IMR-90 (cell line): Measurements from ENCODE around the gene SFPQ. TPM values are rescaled to one million over a fixed set of nuclear protein-coding genes. Genes with fewer than 3 reads are reported as not detected.

ENCODE experiments used
- microRNA-seq, 2 experiments: library from miRNA; stranded (forward) in 1 of 2; unstranded in 1 of 2; fragments of 10-50 nt in 1 of 2; fragments of <30 nt in 1 of 2; gene quantifications in 1 of 2; microRNA quantifications in 1 of 2; one replicate each; pipeline versions ENCODE3 to v1.1.0; 2013 to 2020; ENCODE audit not compliant: insufficient read depth in 1 of 2, insufficient read length in 1 of 2, unreplicated experiment in 1 of 2
- polyA plus RNA-seq, 3 experiments: library from polyadenylated mRNA; depleted of rRNA; stranded (reverse); fragments of >200 nt; gene quantifications; 2 replicates each; pipeline ENCODE4 v1.2.3, GENCODE V29; 2012; ENCODE audit warnings: low replicate concordance in 1 of 3
- small RNA-seq, 5 experiments: library from RNA; depleted of rRNA; stranded (forward); fragments of <200 nt; gene quantifications; one replicate each; pipeline ENCODE3, GENCODE V24; 2012
- total RNA-seq: library from RNA; depleted of rRNA; stranded (reverse); fragments of >200 nt; gene quantifications from 2 replicates; pipeline ENCODE4 v1.2.3, GENCODE V29; 2012; rRNA removed

The SFPQ gene
- total and polyA plus RNA-seq, 2 of the 4 experiments (the other 2 are of a cell fraction), result 53.9 to 121 TPM

Small RNA genes within 50 kb of the gene (microRNA-seq; reads per million reads assigned to microRNA genes)
- gene RF00019 (ENCODE audit: insufficient read depth, insufficient read length), result not detected

Small RNA genes within 50 kb of the gene (small RNA-seq; reads per million reads assigned to genes)
- 0 reads per million in 5 experiments for gene RF00019

Other genes starting within 250 kb of the SFPQ start
- gene TMEM35B, start 207.8 kb downstream of the SFPQ start, total RNA-seq, result 19.7 and 20.0 TPM in 2 replicates
- gene TMEM35B, start 207.8 kb downstream of the SFPQ start, polyA plus RNA-seq (2012; rRNA removed), result 20.4 and 22.4 TPM in 2 replicates
- 5.7 and 9.7 TPM in 2 replicates for gene ZMYM6, start 161.2 kb downstream of the SFPQ start, total RNA-seq
- 7.2 and 7.7 TPM in 2 replicates for gene ZMYM6, start 161.2 kb downstream of the SFPQ start, polyA plus RNA-seq (2012; rRNA removed)
- 26.1 and 33.9 TPM in 2 replicates for gene ZMYM1, start 113.8 kb downstream of the SFPQ start, total RNA-seq
- gene ZMYM1, start 113.8 kb downstream of the SFPQ start, polyA plus RNA-seq (2012; rRNA removed), result 5.7 and 7.2 TPM in 2 replicates
- gene ZMYM4, start 75.6 kb upstream of the SFPQ start, total RNA-seq, result 53.8 and 56.9 TPM in 2 replicates
- 11.2 and 14.7 TPM in 2 replicates for gene ZMYM4, start 75.6 kb upstream of the SFPQ start, polyA plus RNA-seq (2012; rRNA removed)